ENCODE data around the gene MIDN.

Gene MIDN

GRCh38 chr19:1220477-1220930 lies 27.9 kb upstream of the MIDN start:
- H3K9ac ChIP-seq (ENCODE audit: low read length): no peak overlapping the region
- H3K79me2 ChIP-seq (ENCODE audit: low read length): peaks cover 34% of the 10 kb centered on the region
- no peaks in the 10 kb centered on the region for H3K36me3 ChIP-seq (replicated peaks; ENCODE audit: insufficient read depth, low read length)

GRCh38 chr19:1220976-1221903 lies 27.1 kb upstream of the MIDN start:
- no peaks in the 10 kb centered on the region for H3F3A ChIP-seq (ENCODE audit: insufficient read depth, low read length)
- no peak overlapping the region for H3K27ac ChIP-seq (ENCODE audit: low read length)
- no peak overlapping the region for H2AFZ ChIP-seq (ENCODE audit: low read length)
- no peaks in the 10 kb centered on the region for H3K27me3 ChIP-seq (replicated peaks; ENCODE audit: insufficient read depth, low read length)
- no peak overlapping the region for H3K4me2 ChIP-seq (ENCODE audit: low read depth, low read length)
- no peaks in the 10 kb centered on the region for H3K36me3 ChIP-seq (replicated peaks; ENCODE audit: insufficient read depth, low read length)
- H3K9me3 ChIP-seq (replicated peaks; ENCODE audit: insufficient read depth, low read length): no peaks in the 10 kb centered on the region
- no peak overlapping the region for H3K9ac ChIP-seq (ENCODE audit: low read length)
- no peak for TF ChIP-seq EZH2phosphoT487 (IDR thresholded peaks at IDR 0.05; ENCODE audit: low read length)
- peak; percentile 54 for TF ChIP-seq CTCF (IDR thresholded peaks at IDR 0.05; ENCODE audit: low read length)
- TF ChIP-seq EZH2 (optimal IDR thresholded peaks at IDR 0.05; ENCODE audit: low read depth, low read length): no peak
- H3K4me3 ChIP-seq (ENCODE audit: low read length): no peak overlapping the region
- DNase-seq: no peak
- H3K79me2 ChIP-seq (ENCODE audit: low read length): peaks cover 27% of the 10 kb centered on the region
- no peaks in the 10 kb centered on the region for H3K4me1 ChIP-seq (ENCODE audit: low read length)
- no peaks in the 10 kb centered on the region for H4K20me1 ChIP-seq (ENCODE audit: insufficient read depth, low read length)
- no peaks in the 10 kb centered on the region for H3K9me2 ChIP-seq (replicated peaks; ENCODE audit: insufficient read depth, low read length)

More at GRCh38 chr19:1220477-1220930, 27.9 kb upstream of the MIDN start:
- TF ChIP-seq EZH2phosphoT487 (IDR thresholded peaks at IDR 0.05; ENCODE audit: low read length): no peak
- no peak for TF ChIP-seq EZH2 (optimal IDR thresholded peaks at IDR 0.05; ENCODE audit: low read depth, low read length)
- TF ChIP-seq CTCF (IDR thresholded peaks at IDR 0.05; ENCODE audit: low read length): no peak
- no peak overlapping the region for H3K27ac ChIP-seq (ENCODE audit: low read length)
- no peaks in the 10 kb centered on the region for H3K9me2 ChIP-seq (replicated peaks; ENCODE audit: insufficient read depth, low read length)
- no peaks in the 10 kb centered on the region for H3K27me3 ChIP-seq (replicated peaks; ENCODE audit: insufficient read depth, low read length)
- no peaks in the 10 kb centered on the region for H3K9me3 ChIP-seq (replicated peaks; ENCODE audit: insufficient read depth, low read length)
- H2AFZ ChIP-seq (ENCODE audit: low read length): no peak overlapping the region
- no peaks in the 10 kb centered on the region for H4K20me1 ChIP-seq (ENCODE audit: insufficient read depth, low read length)
- DNase-seq: no peak
- no peaks in the 10 kb centered on the region for H3F3A ChIP-seq (ENCODE audit: insufficient read depth, low read length)
- H3K4me3 ChIP-seq (ENCODE audit: low read length): no peak overlapping the region
- no peak overlapping the region for H3K4me2 ChIP-seq (ENCODE audit: low read depth, low read length)
- H3K4me1 ChIP-seq (ENCODE audit: low read length): no peaks in the 10 kb centered on the region

- H2AFZ ChIP-seq (ENCODE audit: low read length): no peak overlapping the region
- TF ChIP-seq EZH2 (optimal IDR thresholded peaks at IDR 0.05; ENCODE audit: low read depth, low read length) (no peak), EZH2phosphoT487 (IDR thresholded peaks at IDR 0.05; ENCODE audit: low read length) (no peak), CTCF (IDR thresholded peaks at IDR 0.05; ENCODE audit: low read length) (no peak)
- H3K9me2 ChIP-seq (replicated peaks; ENCODE audit: insufficient read depth, low read length): no peaks in the 10 kb centered on the region
- H3K36me3 ChIP-seq (replicated peaks; ENCODE audit: insufficient read depth, low read length): no peaks in the 10 kb centered on the region
- no peaks in the 10 kb centered on the region for H4K20me1 ChIP-seq (ENCODE audit: insufficient read depth, low read length)
- H3K4me1 ChIP-seq (ENCODE audit: low read length): no peaks in the 10 kb centered on the region
- no peak overlapping the region for H3K4me2 ChIP-seq (ENCODE audit: low read depth, low read length)
- DNase-seq: no peak
- H3K9me3 ChIP-seq (replicated peaks; ENCODE audit: insufficient read depth, low read length): no peaks in the 10 kb centered on the region
- no peaks in the 10 kb centered on the region for H3K27me3 ChIP-seq (replicated peaks; ENCODE audit: insufficient read depth, low read length)
- H3K9ac ChIP-seq (ENCODE audit: low read length): no peak overlapping the region
- H3K27ac ChIP-seq (ENCODE audit: low read length): no peak overlapping the region
- no peak overlapping the region for H3K4me3 ChIP-seq (ENCODE audit: low read length)
- H3F3A ChIP-seq (ENCODE audit: insufficient read depth, low read length): no peaks in the 10 kb centered on the region
- H3K79me2 ChIP-seq (ENCODE audit: low read length): peaks cover 21% of the 10 kb centered on the region
Measured at GRCh38 chr19:1221904-1222255, 26.5 kb upstream of the MIDN start.

All from MM.1S (cell line).